Osteocyte (in vitro differentiated cells): ENCODE results near the gene RAPGEF2. TPM values are rescaled to one million over a fixed set of nuclear protein-coding genes. Genes with fewer than 3 reads are reported as not detected.

Experiments used
- DNase-seq: peaks from one replicate; pipeline ENCODE4 v3.0.0; 2021; ENCODE audit warnings: mixed read lengths; ENCODE audit not compliant: unreplicated experiment; ENCODE audit errors: extremely low spot score
- H3K27ac Mint-ChIP-seq: one replicate; pipeline ENCODE4 v1.8.0; 2021; ENCODE audit warnings: mild to moderate bottlenecking, mixed read lengths; ENCODE audit not compliant: unreplicated experiment
- H3K27me3 Mint-ChIP-seq: one replicate; pipeline ENCODE4 v1.8.0; 2021; ENCODE audit warnings: mixed read lengths; ENCODE audit not compliant: unreplicated experiment
- H3K36me3 Mint-ChIP-seq: one replicate; pipeline ENCODE4 v1.8.0; 2021; ENCODE audit warnings: mixed read lengths; ENCODE audit not compliant: unreplicated experiment
- H3K4me1 Mint-ChIP-seq: one replicate; pipeline ENCODE4 v1.8.0; 2021; ENCODE audit warnings: mixed read lengths; ENCODE audit not compliant: unreplicated experiment
- H3K4me3 Mint-ChIP-seq: one replicate; pipeline ENCODE4 v1.8.0; 2021; ENCODE audit warnings: mild to moderate bottlenecking, moderate library complexity, mixed read lengths; ENCODE audit not compliant: unreplicated experiment
- H3K9me3 Mint-ChIP-seq: one replicate; pipeline ENCODE4 v1.8.0; 2021; ENCODE audit warnings: mixed read lengths; ENCODE audit not compliant: unreplicated experiment
- total RNA-seq: library from RNA; stranded (reverse); gene quantifications from 2 replicates; pipeline ENCODE4 v1.2.1, GENCODE V29; 2021
- TF ChIP-seq, protein P1 (sequence below): fragments of 200-600 bp; sonication (generic); IDR thresholded peaks from 2 replicates; pipeline ENCODE4 v1.5.0; 2021; ENCODE audit warnings: antibody characterized with exemption, mild to moderate bottlenecking, moderate library complexity

RAPGEF2 gene
- total RNA-seq, 1 donor from 2014 or later, result 22.7 TPM

- peaks cover 19% of the 10 kb centered on the region for H3K4me1 Mint-ChIP-seq
- H3K27me3 Mint-ChIP-seq, result no peaks in the 10 kb centered on the region
- peaks cover 11% of the 10 kb centered on the region for H3K9me3 Mint-ChIP-seq
- TF ChIP-seq, protein P1, sequence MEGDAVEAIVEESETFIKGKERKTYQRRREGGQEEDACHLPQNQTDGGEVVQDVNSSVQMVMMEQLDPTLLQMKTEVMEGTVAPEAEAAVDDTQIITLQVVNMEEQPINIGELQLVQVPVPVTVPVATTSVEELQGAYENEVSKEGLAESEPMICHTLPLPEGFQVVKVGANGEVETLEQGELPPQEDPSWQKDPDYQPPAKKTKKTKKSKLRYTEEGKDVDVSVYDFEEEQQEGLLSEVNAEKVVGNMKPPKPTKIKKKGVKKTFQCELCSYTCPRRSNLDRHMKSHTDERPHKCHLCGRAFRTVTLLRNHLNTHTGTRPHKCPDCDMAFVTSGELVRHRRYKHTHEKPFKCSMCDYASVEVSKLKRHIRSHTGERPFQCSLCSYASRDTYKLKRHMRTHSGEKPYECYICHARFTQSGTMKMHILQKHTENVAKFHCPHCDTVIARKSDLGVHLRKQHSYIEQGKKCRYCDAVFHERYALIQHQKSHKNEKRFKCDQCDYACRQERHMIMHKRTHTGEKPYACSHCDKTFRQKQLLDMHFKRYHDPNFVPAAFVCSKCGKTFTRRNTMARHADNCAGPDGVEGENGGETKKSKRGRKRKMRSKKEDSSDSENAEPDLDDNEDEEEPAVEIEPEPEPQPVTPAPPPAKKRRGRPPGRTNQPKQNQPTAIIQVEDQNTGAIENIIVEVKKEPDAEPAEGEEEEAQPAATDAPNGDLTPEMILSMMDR, result no peak
- H3K36me3 Mint-ChIP-seq, result peaks cover 13% of the 10 kb centered on the region
- H3K27ac Mint-ChIP-seq, result no peak overlapping the region
- DNase-seq, result no peak
- no peak overlapping the region for H3K4me3 Mint-ChIP-seq
Observed at GRCh38 chr4:159117968-159118367, 15.1 kb downstream of the RAPGEF2 start.

DNA sequence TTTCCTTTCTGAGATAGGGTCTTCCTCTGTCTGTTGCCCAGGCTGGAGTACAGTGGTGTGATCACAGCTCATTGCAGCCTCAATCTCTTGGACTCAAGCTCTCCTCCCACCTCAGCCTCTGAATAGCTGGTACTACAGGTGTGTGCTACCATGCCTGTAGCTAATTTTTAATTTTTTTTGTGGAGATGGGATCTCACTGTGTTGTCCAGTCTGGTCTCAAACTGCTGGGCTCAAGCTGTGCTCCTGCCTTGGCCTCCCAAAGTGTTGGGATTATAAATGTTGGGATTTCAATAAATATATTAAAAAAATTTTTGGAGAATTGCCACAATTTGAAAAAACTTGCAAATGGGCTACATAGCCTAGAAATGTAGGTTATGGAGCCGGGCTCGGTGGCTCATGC, 18.5 kb downstream of the RAPGEF2 start:
- no peaks in the 10 kb centered on the region for H3K36me3 Mint-ChIP-seq
- no peak for DNase-seq
- no peaks in the 10 kb centered on the region for H3K9me3 Mint-ChIP-seq
- peaks cover 20% of the 10 kb centered on the region for H3K4me1 Mint-ChIP-seq
- no peak overlapping the region for H3K27ac Mint-ChIP-seq
- TF ChIP-seq, protein P1, result no peak
- H3K4me3 Mint-ChIP-seq, result no peak overlapping the region
- no peaks in the 10 kb centered on the region for H3K27me3 Mint-ChIP-seq

- DNase-seq, result no peak
Observed at GRCh38 chr4:159126716-159127115, 23.8 kb downstream of the RAPGEF2 start.

GRCh38 chr4:159127745-159128518, 25.1 kb downstream of the RAPGEF2 start:
- no peak overlapping the region for H3K27ac Mint-ChIP-seq
- TF ChIP-seq, protein P1, result no peak
- no peaks in the 10 kb centered on the region for H3K9me3 Mint-ChIP-seq
- no peak overlapping the region for H3K4me3 Mint-ChIP-seq
- no peaks in the 10 kb centered on the region for H3K27me3 Mint-ChIP-seq
- H3K4me1 Mint-ChIP-seq, result peaks cover 4% of the 10 kb centered on the region
- no peaks in the 10 kb centered on the region for H3K36me3 Mint-ChIP-seq
- no peak for DNase-seq

More at GRCh38 chr4:159126716-159127115, 23.8 kb downstream of the RAPGEF2 start:
- H3K27me3 Mint-ChIP-seq, result no peaks in the 10 kb centered on the region
- H3K36me3 Mint-ChIP-seq, result no peaks in the 10 kb centered on the region
- no peaks in the 10 kb centered on the region for H3K9me3 Mint-ChIP-seq
- H3K4me3 Mint-ChIP-seq, result no peak overlapping the region
- no peak overlapping the region for H3K27ac Mint-ChIP-seq
- peaks cover 4% of the 10 kb centered on the region for H3K4me1 Mint-ChIP-seq
- TF ChIP-seq, protein P1, result no peak

DNA sequence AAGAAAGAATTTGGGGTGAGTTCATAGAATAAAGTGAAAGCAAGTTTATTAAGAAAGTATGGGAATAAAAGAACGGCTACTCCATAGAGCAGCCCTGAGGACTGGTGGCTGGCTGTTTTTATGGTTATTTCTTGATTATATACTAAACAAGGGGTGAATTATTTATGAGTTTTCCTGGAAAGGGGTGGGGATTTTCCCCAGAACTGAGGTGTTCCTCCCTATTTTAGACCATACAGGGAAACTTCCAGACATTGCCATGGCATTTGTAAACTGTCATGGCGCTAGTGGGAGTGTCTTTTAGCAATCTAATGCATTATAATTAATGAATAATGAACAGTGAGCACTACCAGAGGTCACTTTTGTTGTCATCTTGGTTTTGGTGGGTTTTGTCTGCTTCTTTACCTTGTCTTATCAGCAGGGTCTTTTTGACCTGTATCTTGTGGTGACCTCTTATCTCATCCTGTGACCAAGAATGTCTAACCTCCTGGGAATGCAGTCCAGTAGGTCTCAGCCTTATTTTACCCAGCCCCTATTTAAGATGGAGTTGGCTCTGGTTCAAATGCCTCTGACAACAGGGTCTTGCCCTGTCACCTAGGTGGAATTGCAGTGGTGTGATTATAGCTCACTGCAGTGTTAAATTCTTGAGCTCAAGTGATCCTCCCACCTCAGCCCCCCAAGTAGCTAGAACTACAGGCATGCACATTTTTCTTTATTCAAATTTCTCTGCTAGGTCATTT, 27.1 kb downstream of the RAPGEF2 start:
- Mint-ChIP-seq H3K27ac (no peak overlapping the region), H3K27me3 (no peaks in the 10 kb centered on the region), H3K4me1 (peaks cover 3% of the 10 kb centered on the region), H3K9me3 (no peaks in the 10 kb centered on the region), H3K36me3 (no peaks in the 10 kb centered on the region), H3K4me3 (no peak overlapping the region)
- DNase-seq, result no peak
- TF ChIP-seq, protein P1, result no peak
